Endothelial cell of umbilical vein (primary cell): ENCODE measurements around the gene CHCHD3. TPM values are rescaled to one million over a fixed set of nuclear protein-coding genes. Genes with fewer than 3 reads are reported as not detected.

Source experiments
- BruUV-seq: library from RNA; stranded (reverse); fragments of 400-500 nt; replicated peaks from 2 replicates; lab custom pipeline; 2021; lab: Mats Ljungman, UMichigan
- CTCF ChIA-PET: fragments of 300-600, 350-600 bp; sonication (Branson Sonifier 250); formaldehyde crosslinking; loops from one replicate; lab custom pipeline; 2021; ENCODE audit warnings: antibody characterized with exemption, inconsistent platforms; lab: Charles Lee
- POLR2A ChIA-PET: fragments of 300-600, 350-600 bp; sonication (Branson Sonifier 250); formaldehyde crosslinking; loops from one replicate; lab custom pipeline; 2021; ENCODE audit warnings: antibody characterized with exemption, inconsistent platforms; lab: Charles Lee
- DNase-seq: peaks from one replicate; pipeline ENCODE4 v3.0.0-alpha.2; 2011; ENCODE audit warnings: low read depth, low spot score
- FAIRE-seq: peaks from 2 replicates; lab custom pipeline; 2011; peaks lifted over from hg19 to GRCh38; lab: Jason Lieb, UNC
- H2AFZ ChIP-seq: 2 replicates; pipeline ENCODE4 v1.6.0; 2012; ENCODE audit warnings: low read depth, low read length, control low read depth, inconsistent platforms
- H3K27ac ChIP-seq: 2 replicates; pipeline ENCODE4 v1.5.1; 2011; ENCODE audit warnings: low read depth, mild to moderate bottlenecking, control low read depth, low read length, moderate library complexity; ENCODE audit not compliant: insufficient read depth
- H3K27me3 ChIP-seq, 2 experiments: 2 replicates each; pipeline versions ENCODE4 v1.6.0 to v1.6.1; 2011; ENCODE audit warnings: low read length in 2 of 2, mixed read lengths in 1 of 2; ENCODE audit not compliant: control insufficient read depth in 2 of 2, insufficient read depth in 2 of 2
- H3K36me3 ChIP-seq, 2 experiments: 2 replicates in 1 of 2; 3 replicates in 1 of 2; pipeline ENCODE4 v1.5.1; 2011; ENCODE audit warnings: low read length in 2 of 2, mild to moderate bottlenecking in 1 of 2, moderate library complexity in 1 of 2; ENCODE audit not compliant: control insufficient read depth in 2 of 2, insufficient read depth in 2 of 2; ENCODE audit errors: extremely low read depth in 1 of 2
- H3K4me1 ChIP-seq: 3 replicates; pipeline ENCODE4 v1.5.1; 2011; ENCODE audit warnings: mild to moderate bottlenecking, low read length; ENCODE audit not compliant: control insufficient read depth, insufficient read depth; ENCODE audit errors: extremely low read depth
- H3K4me2 ChIP-seq: 2 replicates; pipeline ENCODE4 v1.6.1; 2011; ENCODE audit warnings: low read length, control low read depth, mixed read lengths; ENCODE audit not compliant: insufficient read depth
- H3K4me3 ChIP-seq, 3 experiments: fragments of 200-600 bp in 1 of 3; sonication (generic), shearing (Covaris generic) in 1 of 3; replicated peaks in 1 of 3; 2 replicates each; pipeline ENCODE4 v1.5.1; 2011 to 2016; ENCODE audit warnings: control low read depth in 3 of 3, low read length in 3 of 3, mild to moderate bottlenecking in 2 of 3, inconsistent platforms in 1 of 3, low read depth in 1 of 3, moderate library complexity in 1 of 3; ENCODE audit not compliant: insufficient read depth in 1 of 3
- H3K79me2 ChIP-seq: 2 replicates; pipeline ENCODE4 v1.6.0; 2012; ENCODE audit warnings: low read length, inconsistent platforms; ENCODE audit not compliant: control insufficient read depth, insufficient read depth
- H3K9ac ChIP-seq: replicated peaks from 2 replicates; pipeline ENCODE3; 2011; ENCODE audit warnings: low read length, control low read depth; ENCODE audit not compliant: insufficient read depth; ENCODE audit errors: extremely low read depth
- H3K9me1 ChIP-seq: replicated peaks from 3 replicates; pipeline ENCODE4 v1.6.0; 2011; ENCODE audit warnings: mild to moderate bottlenecking, low read length; ENCODE audit not compliant: control insufficient read depth, insufficient read depth; ENCODE audit errors: extremely low read depth
- H3K9me3 ChIP-seq: replicated peaks from 2 replicates; pipeline ENCODE4 v1.5.1; 2012; ENCODE audit warnings: low read length, inconsistent platforms; ENCODE audit not compliant: control insufficient read depth, insufficient read depth
- H4K20me1 ChIP-seq: replicated peaks from 2 replicates; pipeline ENCODE3; 2011; ENCODE audit warnings: mild to moderate bottlenecking, low read length; ENCODE audit not compliant: control insufficient read depth, insufficient read depth; ENCODE audit errors: extremely low read depth
- CTCF ChIP-seq, 2 donors: IDR thresholded peaks; 1 replicate in 1 of 2; 2 replicates in 1 of 2; pipeline ENCODE4 v1.5.1; 2011; ENCODE audit warnings: low read length in 2 of 2, mild to moderate bottlenecking in 2 of 2, moderate library complexity in 2 of 2, control low read depth in 1 of 2, inconsistent platforms in 1 of 2, low read depth in 1 of 2; ENCODE audit not compliant: insufficient read depth in 1 of 2; ENCODE audit errors: extremely low read depth in 1 of 2
- EZH2 ChIP-seq: IDR thresholded peaks from 2 replicates; pipeline ENCODE4 v1.6.1; 2012; ENCODE audit warnings: borderline replicate concordance, low read depth, mild to moderate bottlenecking, moderate library complexity, low read length, inconsistent platforms; ENCODE audit not compliant: severe bottlenecking
- FOS ChIP-seq: IDR thresholded peaks from 2 replicates; pipeline ENCODE4 v1.6.1; 2011; ENCODE audit warnings: mild to moderate bottlenecking, low read length, moderate library complexity, borderline replicate concordance; ENCODE audit not compliant: insufficient read depth
- GATA2 ChIP-seq: IDR thresholded peaks from 2 replicates; pipeline ENCODE4 v1.7.0; 2011; ENCODE audit warnings: low read depth, mild to moderate bottlenecking, moderate library complexity, mixed read lengths, low read length; ENCODE audit not compliant: insufficient read length, insufficient read depth
- JUN ChIP-seq: IDR thresholded peaks from 2 replicates; pipeline ENCODE4 v1.6.1; 2011; ENCODE audit warnings: borderline replicate concordance, low read depth; ENCODE audit not compliant: insufficient read length, insufficient read depth
- MAX ChIP-seq: IDR thresholded peaks from 2 replicates; pipeline ENCODE4 v1.6.1; 2011; ENCODE audit not compliant: insufficient read depth, insufficient read length
- MYC ChIP-seq: IDR thresholded peaks from one replicate; pipeline ENCODE4 v1.6.1; 2011; ENCODE audit warnings: mild to moderate bottlenecking, low read depth, low read length
- POLR2A ChIP-seq: IDR thresholded peaks from 2 replicates; pipeline ENCODE4 v1.6.1; 2012; ENCODE audit warnings: low read depth, mild to moderate bottlenecking, control low read depth, low read length
- POLR2AphosphoS5 ChIP-seq: IDR thresholded peaks from 2 replicates; pipeline ENCODE4 v1.6.1; 2012; ENCODE audit warnings: low read depth, mild to moderate bottlenecking, control low read depth, low read length, moderate library complexity; ENCODE audit not compliant: insufficient read depth
- dilution Hi-C: fragments of 300-500 bp; cut with MboI; formaldehyde crosslinking; loops from one replicate; pipeline ENCODE4 v1.15.0; 2019; ENCODE audit warnings: low sequenced_read_pairs; ENCODE audit not compliant: extremely low pct_ligation_motif_present
- intact Hi-C: fragments of 100-400 bp; cut with micrococcal nuclease; formaldehyde crosslinking; loops from one replicate; pipeline ENCODE4 v1.10.0; 2022
- polyA plus RNA-seq, 4 experiments: library from polyadenylated mRNA; depleted of rRNA in 3 of 4; stranded (reverse) in 3 of 4; unstranded in 1 of 4; fragments of >200 nt; gene quantifications; 2 replicates each; pipeline versions ENCODE4 v1.2.1 to v1.2.3, GENCODE V29; 2011 to 2012; ENCODE audit warnings: missing spikeins in 1 of 4
- total RNA-seq: library from RNA; stranded (reverse); gene quantifications from 2 replicates; pipeline ENCODE4 v1.2.3, GENCODE V29; 2021

CHCHD3 gene
- total and polyA plus RNA-seq, 2 donors (not counting 3 experiments of a cell fraction or from before 2014, with no cell fraction given), result 22.0 to 63.7 TPM

- intact Hi-C loops (no loop called here), dilution Hi-C loops (no loop called here)
- Histone ChIP-seq H3K36me3 (no peaks in the 10 kb centered on the region), H3K9me1 (no peaks in the 10 kb centered on the region), H3K9ac (no peak overlapping the region), H3K4me2 (no peak overlapping the region), H2AFZ (no peak overlapping the region), H3K9me3 (no peaks in the 10 kb centered on the region), H3K4me3 (no peak overlapping the region), H3K27me3 (no peaks in the 10 kb centered on the region), H4K20me1 (no peaks in the 10 kb centered on the region), H3K79me2 (no peaks in the 10 kb centered on the region), H3K27ac (no peak overlapping the region), H3K4me1 (no peaks in the 10 kb centered on the region)
- FAIRE-seq (no peak), DNase-seq (no peak)
- POLR2A ChIA-PET, result no interaction called here
- CTCF ChIA-PET, result no interaction called here
- no TSS peak for BruUV-seq
- no peak for TF ChIP-seq MAX
- no peak for TF ChIP-seq FOS
- TF ChIP-seq JUN, result no peak
- TF ChIP-seq GATA2, result no peak
- TF ChIP-seq POLR2A, result no peak
- no peak for TF ChIP-seq POLR2AphosphoS5
- no peak for TF ChIP-seq CTCF (IDR thresholded peaks at IDR 0.05; ENCODE audit: extremely low read depth in 1 of 2, insufficient read depth in 1 of 2, low read depth in 1 of 2, low read length in 2 of 2)
- no peak for TF ChIP-seq EZH2
- no peak for TF ChIP-seq MYC
These were observed 125.3 kb downstream of the CHCHD3 start for GRCh38 chr7:132956556-132956955.
